GM23338 (cell line): ENCODE data around the gene ALDH3A2. TPM values are rescaled to one million over a fixed set of nuclear protein-coding genes. Genes with fewer than 3 reads are reported as not detected.

ENCODE experiments used
- ATAC-seq: fragments of 200-7000 bp; cut with Tn5 transposase; 3 replicates; pipeline ENCODE4 v1.9.1; 2020
- DNase-seq: peaks from one replicate; pipeline ENCODE4 v3.0.0-alpha.2; 2015; ENCODE audit warnings: low spot score
- H2AFZ ChIP-seq: fragments of 200-600 bp; sonication (generic); 2 replicates; pipeline ENCODE4 v1.8.0; 2016; ENCODE audit warnings: antibody characterized with exemption, mild to moderate bottlenecking, moderate library complexity
- H3F3A ChIP-seq: fragments of 200-600 bp; sonication (generic); replicated peaks from 2 replicates; pipeline ENCODE4 v1.8.0; 2017; ENCODE audit warnings: antibody characterized with exemption, mixed run types, low read depth
- H3K27ac ChIP-seq: fragments of 200-600 bp; sonication (generic); 2 replicates; pipeline ENCODE4 v1.6.1; 2016; ENCODE audit warnings: low read depth
- H3K27me3 ChIP-seq: fragments of 200-600 bp; sonication (generic); 2 replicates; pipeline ENCODE4 v1.8.0; 2016; ENCODE audit warnings: mild to moderate bottlenecking, mixed run types, moderate library complexity; ENCODE audit not compliant: insufficient read depth
- H3K36me3 ChIP-seq: fragments of 200-600 bp; sonication (generic); 2 replicates; pipeline ENCODE4 v1.8.0; 2016; ENCODE audit warnings: mild to moderate bottlenecking; ENCODE audit not compliant: insufficient read depth
- H3K4me1 ChIP-seq: fragments of 200-600 bp; sonication (generic); 2 replicates; pipeline ENCODE4 v1.8.0; 2016; ENCODE audit warnings: mild to moderate bottlenecking, moderate library complexity; ENCODE audit not compliant: insufficient read depth
- H3K4me2 ChIP-seq: fragments of 200-600 bp; sonication (generic); 2 replicates; pipeline ENCODE4 v1.7.1; 2017; ENCODE audit warnings: mixed run types
- H3K4me3 ChIP-seq: fragments of 200-600 bp; sonication (generic); 2 replicates; pipeline ENCODE4 v1.6.1; 2016; ENCODE audit warnings: mixed run types
- H3K79me2 ChIP-seq: fragments of 200-600 bp; sonication (generic); replicated peaks from 2 replicates; pipeline ENCODE4 v1.8.0; 2017; ENCODE audit warnings: mild to moderate bottlenecking; ENCODE audit not compliant: insufficient read depth
- H3K9me2 ChIP-seq: fragments of 200-600 bp; sonication (generic); 2 replicates; pipeline ENCODE4 v1.8.0; 2017; ENCODE audit not compliant: insufficient read depth
- H4K20me1 ChIP-seq: fragments of 200-600 bp; sonication (generic); replicated peaks from 2 replicates; pipeline ENCODE4 v1.8.0; 2017; ENCODE audit warnings: mild to moderate bottlenecking; ENCODE audit not compliant: insufficient read depth
- H3K27ac Mint-ChIP-seq: 2 replicates; pipeline ENCODE4 v1.8.0; 2020; ENCODE audit warnings: inconsistent platforms, mild to moderate bottlenecking, moderate library complexity, mixed read lengths
- H3K27me3 Mint-ChIP-seq: 3 replicates; pipeline ENCODE4 v1.8.0; 2022; ENCODE audit warnings: low read depth, mild to moderate bottlenecking, moderate library complexity, mixed read lengths, inconsistent platforms; ENCODE audit not compliant: insufficient read depth, poor library complexity
- H3K36me3 Mint-ChIP-seq: 3 replicates; pipeline ENCODE4 v1.8.0; 2021; ENCODE audit warnings: low read depth, mild to moderate bottlenecking, inconsistent platforms, moderate library complexity, mixed read lengths
- H3K4me1 Mint-ChIP-seq: 3 replicates; pipeline ENCODE4 v1.8.0; 2020; ENCODE audit warnings: mild to moderate bottlenecking, inconsistent platforms, mixed read lengths
- H3K4me3 Mint-ChIP-seq: 3 replicates; pipeline ENCODE4 v1.8.0; 2021; ENCODE audit warnings: moderate library complexity, mild to moderate bottlenecking, inconsistent platforms, mixed read lengths
- H3K9me3 Mint-ChIP-seq: 3 replicates; pipeline ENCODE4 v1.8.0; 2020; ENCODE audit warnings: moderate library complexity, mild to moderate bottlenecking, inconsistent platforms, mixed read lengths
- CREB1 ChIP-seq: fragments of 250-450 bp; sonication (Bioruptor Pico); IDR thresholded peaks from 2 replicates; pipeline ENCODE4 v1.5.0; 2020; ENCODE audit warnings: low read depth, mild to moderate bottlenecking, moderate library complexity
- ETS1 ChIP-seq: IDR thresholded peaks from 2 replicates; pipeline ENCODE4 v1.6.1; 2016; ENCODE audit warnings: antibody characterized with exemption
- EZH2 ChIP-seq: fragments of 200-600 bp; sonication (generic); IDR thresholded peaks from one replicate; pipeline ENCODE4 v1.8.0; 2017; ENCODE audit warnings: antibody characterized with exemption, mild to moderate bottlenecking, low read depth; ENCODE audit not compliant: unreplicated experiment
- EZH2phosphoT487 ChIP-seq: fragments of 200-600 bp; sonication (generic); IDR thresholded peaks from one replicate; pipeline ENCODE4 v1.8.1; 2018; ENCODE audit warnings: antibody characterized with exemption; ENCODE audit not compliant: unreplicated experiment
- NANOG ChIP-seq: IDR thresholded peaks from 2 replicates; pipeline ENCODE4 v1.6.1; 2016; ENCODE audit warnings: antibody characterized with exemption, borderline replicate concordance
- POLR2AphosphoS5 ChIP-seq: IDR thresholded peaks from 2 replicates; pipeline ENCODE4 v1.6.1; 2016; ENCODE audit warnings: antibody characterized with exemption, low read depth
- ZNF114 ChIP-seq: fragments of 250-450 bp; sonication (Bioruptor Pico); IDR thresholded peaks from 2 replicates; pipeline ENCODE4 v1.5.0; 2020; ENCODE audit warnings: mild to moderate bottlenecking, moderate library complexity
- ZNF331 ChIP-seq: fragments of 250-450 bp; sonication (Bioruptor Pico); IDR thresholded peaks from 2 replicates; pipeline ENCODE4 v1.5.0; 2020; ENCODE audit warnings: low read depth, mild to moderate bottlenecking, moderate library complexity
- polyA plus RNA-seq: library from polyadenylated mRNA; unstranded; fragments of >200 nt; fragmentation: Nextera tagmentation; extraction: Ambion mirVana; gene quantifications from 2 replicates; pipeline ENCODE4 v1.2.1, GENCODE V29; 2016
- total RNA-seq: library from RNA; depleted of rRNA; stranded (reverse); fragments of >200 nt; shearing (Covaris generic); gene quantifications from 2 replicates; pipeline ENCODE4 v1.2.3, GENCODE V29; 2014
- TF ChIP-seq, protein P1 (sequence below), 2 experiments: fragments of 200-600 bp in 1 of 2; sonication (generic) in 1 of 2; conservative IDR thresholded peaks; 2 replicates each; pipeline versions ENCODE4 v1.5.1 to v1.6.1; 2016 to 2017; ENCODE audit warnings: antibody characterized with exemption in 2 of 2, low read depth in 2 of 2, mild to moderate bottlenecking in 2 of 2, moderate library complexity in 1 of 2
- TF ChIP-seq, protein P2 (sequence below): fragments of 250-450 bp; sonication (Bioruptor Pico); IDR thresholded peaks from 2 replicates; pipeline ENCODE4 v1.5.0; 2020; ENCODE audit warnings: mild to moderate bottlenecking, moderate library complexity

The ALDH3A2 gene
- total and polyA plus RNA-seq, 2 experiments from 2014 or later, result 31.3 to 159 TPM

DNA sequence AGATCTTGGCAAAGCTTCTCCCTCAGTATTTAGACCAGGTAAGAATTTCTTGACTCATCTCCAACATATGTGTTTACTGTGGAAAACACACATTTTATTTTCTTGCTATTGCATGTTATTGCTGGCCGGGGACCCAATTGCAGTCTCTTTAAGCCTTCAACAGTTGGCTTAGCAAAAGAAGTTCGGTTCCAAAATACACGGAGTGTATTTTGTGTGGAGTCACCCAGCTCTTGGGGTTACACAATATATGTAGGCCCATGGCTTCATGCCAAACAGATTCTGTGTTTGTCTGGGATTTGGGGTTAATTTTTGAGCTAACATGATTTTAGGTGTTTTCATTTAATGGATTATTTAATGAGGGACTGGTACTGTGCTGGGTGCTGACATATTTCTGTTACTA, 4.0 kb downstream of the ALDH3A2 start:
- Histone ChIP-seq H3K9me2 (0 out of 2 replicates have a peak, but pooled peaks cover 4% of the 10 kb centered on the region), H3K4me1 (peaks cover 15% of the 10 kb centered on the region; the same call in 1 of the 2 replicates), H2AFZ (no peak overlapping the region), H3F3A (peaks cover 3% of the 10 kb centered on the region; the same call in 1 of the 2 replicates), H3K4me2 (no peak overlapping the region), H3K79me2 (peaks cover 66% of the 10 kb centered on the region), H4K20me1 (peaks cover 6% of the 10 kb centered on the region), H3K36me3 (peaks cover 25% of the 10 kb centered on the region), H3K27ac (no peak overlapping the region), H3K4me3 (no peak overlapping the region), H3K27me3 (peaks cover 11% of the 10 kb centered on the region; the same call in 1 of the 2 replicates)
- Mint-ChIP-seq H3K4me1 (peaks cover 19% of the 10 kb centered on the region), H3K27ac (no peak overlapping the region), H3K9me3 (peaks cover 31% of the 10 kb centered on the region), H3K27me3 (peaks cover 23% of the 10 kb centered on the region), H3K4me3 (no peak overlapping the region), H3K36me3 (peaks cover 64% of the 10 kb centered on the region)
- DNase-seq, result no peak
- ATAC-seq, result no peak
- no peak for TF ChIP-seq POLR2AphosphoS5
- TF ChIP-seq EZH2phosphoT487, result no peak
- TF ChIP-seq, protein P1, sequence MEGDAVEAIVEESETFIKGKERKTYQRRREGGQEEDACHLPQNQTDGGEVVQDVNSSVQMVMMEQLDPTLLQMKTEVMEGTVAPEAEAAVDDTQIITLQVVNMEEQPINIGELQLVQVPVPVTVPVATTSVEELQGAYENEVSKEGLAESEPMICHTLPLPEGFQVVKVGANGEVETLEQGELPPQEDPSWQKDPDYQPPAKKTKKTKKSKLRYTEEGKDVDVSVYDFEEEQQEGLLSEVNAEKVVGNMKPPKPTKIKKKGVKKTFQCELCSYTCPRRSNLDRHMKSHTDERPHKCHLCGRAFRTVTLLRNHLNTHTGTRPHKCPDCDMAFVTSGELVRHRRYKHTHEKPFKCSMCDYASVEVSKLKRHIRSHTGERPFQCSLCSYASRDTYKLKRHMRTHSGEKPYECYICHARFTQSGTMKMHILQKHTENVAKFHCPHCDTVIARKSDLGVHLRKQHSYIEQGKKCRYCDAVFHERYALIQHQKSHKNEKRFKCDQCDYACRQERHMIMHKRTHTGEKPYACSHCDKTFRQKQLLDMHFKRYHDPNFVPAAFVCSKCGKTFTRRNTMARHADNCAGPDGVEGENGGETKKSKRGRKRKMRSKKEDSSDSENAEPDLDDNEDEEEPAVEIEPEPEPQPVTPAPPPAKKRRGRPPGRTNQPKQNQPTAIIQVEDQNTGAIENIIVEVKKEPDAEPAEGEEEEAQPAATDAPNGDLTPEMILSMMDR (conservative IDR thresholded peaks at IDR 0.05; ENCODE audit: low read depth in 2 of 2), result no peak
- no peak for TF ChIP-seq EZH2
- TF ChIP-seq, protein P2, sequence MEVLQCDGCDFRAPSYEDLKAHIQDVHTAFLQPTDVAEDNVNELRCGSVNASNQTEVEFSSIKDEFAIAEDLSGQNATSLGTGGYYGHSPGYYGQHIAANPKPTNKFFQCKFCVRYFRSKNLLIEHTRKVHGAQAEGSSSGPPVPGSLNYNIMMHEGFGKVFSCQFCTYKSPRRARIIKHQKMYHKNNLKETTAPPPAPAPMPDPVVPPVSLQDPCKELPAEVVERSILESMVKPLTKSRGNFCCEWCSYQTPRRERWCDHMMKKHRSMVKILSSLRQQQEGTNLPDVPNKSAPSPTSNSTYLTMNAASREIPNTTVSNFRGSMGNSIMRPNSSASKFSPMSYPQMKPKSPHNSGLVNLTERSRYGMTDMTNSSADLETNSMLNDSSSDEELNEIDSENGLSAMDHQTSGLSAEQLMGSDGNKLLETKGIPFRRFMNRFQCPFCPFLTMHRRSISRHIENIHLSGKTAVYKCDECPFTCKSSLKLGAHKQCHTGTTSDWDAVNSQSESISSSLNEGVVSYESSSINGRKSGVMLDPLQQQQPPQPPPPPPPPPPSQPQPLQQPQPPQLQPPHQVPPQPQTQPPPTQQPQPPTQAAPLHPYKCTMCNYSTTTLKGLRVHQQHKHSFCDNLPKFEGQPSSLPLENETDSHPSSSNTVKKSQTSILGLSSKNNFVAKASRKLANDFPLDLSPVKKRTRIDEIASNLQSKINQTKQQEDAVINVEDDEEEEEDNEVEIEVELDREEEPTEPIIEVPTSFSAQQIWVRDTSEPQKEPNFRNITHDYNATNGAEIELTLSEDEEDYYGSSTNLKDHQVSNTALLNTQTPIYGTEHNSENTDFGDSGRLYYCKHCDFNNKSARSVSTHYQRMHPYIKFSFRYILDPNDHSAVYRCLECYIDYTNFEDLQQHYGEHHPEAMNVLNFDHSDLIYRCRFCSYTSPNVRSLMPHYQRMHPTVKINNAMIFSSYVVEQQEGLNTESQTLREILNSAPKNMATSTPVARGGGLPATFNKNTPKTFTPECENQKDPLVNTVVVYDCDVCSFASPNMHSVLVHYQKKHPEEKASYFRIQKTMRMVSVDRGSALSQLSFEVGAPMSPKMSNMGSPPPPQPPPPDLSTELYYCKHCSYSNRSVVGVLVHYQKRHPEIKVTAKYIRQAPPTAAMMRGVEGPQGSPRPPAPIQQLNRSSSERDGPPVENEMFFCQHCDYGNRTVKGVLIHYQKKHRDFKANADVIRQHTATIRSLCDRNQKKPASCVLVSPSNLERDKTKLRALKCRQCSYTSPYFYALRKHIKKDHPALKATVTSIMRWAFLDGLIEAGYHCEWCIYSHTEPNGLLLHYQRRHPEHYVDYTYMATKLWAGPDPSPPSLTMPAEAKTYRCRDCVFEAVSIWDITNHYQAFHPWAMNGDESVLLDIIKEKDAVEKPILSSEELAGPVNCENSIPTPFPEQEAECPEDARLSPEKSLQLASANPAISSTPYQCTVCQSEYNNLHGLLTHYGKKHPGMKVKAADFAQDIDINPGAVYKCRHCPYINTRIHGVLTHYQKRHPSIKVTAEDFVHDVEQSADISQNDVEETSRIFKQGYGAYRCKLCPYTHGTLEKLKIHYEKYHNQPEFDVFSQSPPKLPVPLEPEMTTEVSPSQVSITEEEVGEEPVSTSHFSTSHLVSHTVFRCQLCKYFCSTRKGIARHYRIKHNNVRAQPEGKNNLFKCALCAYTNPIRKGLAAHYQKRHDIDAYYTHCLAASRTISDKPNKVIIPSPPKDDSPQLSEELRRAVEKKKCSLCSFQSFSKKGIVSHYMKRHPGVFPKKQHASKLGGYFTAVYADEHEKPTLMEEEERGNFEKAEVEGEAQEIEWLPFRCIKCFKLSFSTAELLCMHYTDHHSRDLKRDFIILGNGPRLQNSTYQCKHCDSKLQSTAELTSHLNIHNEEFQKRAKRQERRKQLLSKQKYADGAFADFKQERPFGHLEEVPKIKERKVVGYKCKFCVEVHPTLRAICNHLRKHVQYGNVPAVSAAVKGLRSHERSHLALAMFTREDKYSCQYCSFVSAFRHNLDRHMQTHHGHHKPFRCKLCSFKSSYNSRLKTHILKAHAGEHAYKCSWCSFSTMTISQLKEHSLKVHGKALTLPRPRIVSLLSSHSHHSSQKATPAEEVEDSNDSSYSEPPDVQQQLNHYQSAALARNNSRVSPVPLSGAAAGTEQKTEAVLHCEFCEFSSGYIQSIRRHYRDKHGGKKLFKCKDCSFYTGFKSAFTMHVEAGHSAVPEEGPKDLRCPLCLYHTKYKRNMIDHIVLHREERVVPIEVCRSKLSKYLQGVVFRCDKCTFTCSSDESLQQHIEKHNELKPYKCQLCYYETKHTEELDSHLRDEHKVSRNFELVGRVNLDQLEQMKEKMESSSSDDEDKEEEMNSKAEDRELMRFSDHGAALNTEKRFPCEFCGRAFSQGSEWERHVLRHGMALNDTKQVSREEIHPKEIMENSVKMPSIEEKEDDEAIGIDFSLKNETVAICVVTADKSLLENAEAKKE (CRISPR knock-in tag), result no peak
- TF ChIP-seq ZNF114 (CRISPR knock-in tag), result no peak
- no peak for TF ChIP-seq ETS1
- TF ChIP-seq NANOG, result no peak
- no peak for TF ChIP-seq CREB1 (CRISPR knock-in tag)
- TF ChIP-seq ZNF331, result no peak
